Kidney (tissue), 14 donors: Measurements from ENCODE around the gene FRAS1. TPM values are rescaled to one million over a fixed set of nuclear protein-coding genes. Genes with fewer than 3 reads are reported as not detected.

Experiments used
- DNase-seq, 5 donors: peaks; one replicate each; pipeline ENCODE4 v3.0.0-alpha.2; 2013 to 2020
- FAIRE-seq: peaks from 2 replicates; lab custom pipeline; 2012; peaks lifted over from hg19 to GRCh38; lab: Jason Lieb, UNC
- H3K27ac ChIP-seq, 2 donors: one replicate each; pipeline ENCODE4 v1.7.0; 2013; ENCODE audit warnings: low read depth in 2 of 2, low read length in 2 of 2, inconsistent platforms in 1 of 2
- H3K27me3 ChIP-seq: one replicate; pipeline ENCODE4 v1.7.1; 2013; ENCODE audit warnings: low read length, inconsistent platforms; ENCODE audit not compliant: control insufficient read depth, insufficient read depth
- H3K36me3 ChIP-seq, 3 donors: one replicate each; pipeline versions ENCODE4 v1.7.0 to v1.7.1; 2013; ENCODE audit warnings: low read length in 3 of 3, control low read depth in 1 of 3, inconsistent platforms in 1 of 3; ENCODE audit not compliant: insufficient read depth in 3 of 3, control insufficient read depth in 2 of 3
- H3K4me1 ChIP-seq, 3 donors: one replicate each; pipeline versions ENCODE4 v1.7.0 to v1.7.1; 2013; ENCODE audit warnings: low read length in 3 of 3, inconsistent platforms in 1 of 3, low read depth in 1 of 3; ENCODE audit not compliant: control insufficient read depth in 2 of 3, insufficient read depth in 2 of 3
- H3K4me3 ChIP-seq, 3 donors: one replicate each; pipeline versions ENCODE4 v1.7.0 to v1.8.1; 2013; ENCODE audit warnings: low read length in 3 of 3, control low read depth in 1 of 3, inconsistent platforms in 1 of 3
- H3K9ac ChIP-seq, 3 donors: one replicate each; pipeline versions ENCODE4 v1.7.0 to v1.7.1; 2013; ENCODE audit warnings: low read length in 3 of 3, control low read depth in 1 of 3, inconsistent platforms in 1 of 3
- H3K9me3 ChIP-seq, 3 donors: one replicate each; pipeline versions ENCODE4 v1.7.0 to v1.7.1; 2013; ENCODE audit warnings: low read length in 3 of 3, control low read depth in 1 of 3, inconsistent platforms in 1 of 3; ENCODE audit not compliant: control insufficient read depth in 2 of 3, insufficient read depth in 1 of 3
- CTCF ChIP-seq: IDR thresholded peaks from 3 replicates; pipeline ENCODE4 v1.5.1; 2012; ENCODE audit warnings: mild to moderate bottlenecking, moderate library complexity, borderline replicate concordance; ENCODE audit not compliant: insufficient read depth; ENCODE audit errors: extremely low read depth
- intact Hi-C: fragments of 100-400 bp; cut with DNase I; formaldehyde crosslinking; loops from one replicate; pipeline ENCODE4 v1.11.1; 2022
- polyA plus RNA-seq: library from polyadenylated mRNA; stranded (reverse); fragments of 350-450 nt; fragmentation: Illumina TruSeq; extraction: RNeasy Lipid Tissue Mini Kit (QIAGEN cat#74804); gene quantifications from one replicate; pipeline ENCODE4 v1.2.3, GENCODE V29; 2014; ENCODE audit warnings: low read depth, low replicate concordance; ENCODE audit not compliant: insufficient read depth
- total RNA-seq: library from RNA; stranded (reverse); fragmentation: NEBNext Ultra II Directional; extraction: Animal tissue kit (Norgen Biotek cat#: 25700); gene quantifications from one replicate; pipeline ENCODE4 v1.2.1, GENCODE V29; 2021
- donor health status: control.
- donor health status: control.
- donor health status: control.
- donor health status: control.
- donor health status: control.
- donor health status: DM: yes; HTN: yes; CAD: no.
- donor health status: Normal renal cell carcinoma (clear cell type).

The FRAS1 gene
- total and polyA plus RNA-seq, 2 donors from 2014 or later: 6.5 to 31.5 TPM

- Histone ChIP-seq H3K9ac (peak overlapping the region; percentile 19 to 94 (median 31)), H3K27ac (peak overlapping the region; percentile 72 to 86), H3K9me3 (no peaks in the 10 kb centered on the region), H3K27me3 (no peaks in the 10 kb centered on the region), H3K4me3 (peak overlapping the region; percentile 89 to 97 (median 90)), H3K36me3 (no peaks in the 10 kb centered on the region), H3K4me1 (peaks cover 0 to 5% (median 0%) of the 10 kb centered on the region in 3 donors)
- DNase-seq (peak; percentile 81 to 99 (median 94)), FAIRE-seq (no peak)
- TF ChIP-seq CTCF: peak; percentile 18
- intact Hi-C loops: no loop called here
Measured at GRCh38 chr4:78056265-78057129, 626 bp upstream of the FRAS1 start.

GRCh38 chr4:78057600-78058550 is 752 bp downstream of the FRAS1 start:
- Histone ChIP-seq H3K9ac (peak overlapping the region; percentile 77 to 94 (median 89)), H3K4me1 (peaks cover 0 to 5% (median 0%) of the 10 kb centered on the region in 3 donors), H3K36me3 (no peaks in the 10 kb centered on the region), H3K4me3 (peak overlapping the region; percentile 89 to 97 (median 90)), H3K27me3 (no peaks in the 10 kb centered on the region), H3K9me3 (no peaks in the 10 kb centered on the region), H3K27ac (peak overlapping the region; percentile 72 to 86)
- no peak for TF ChIP-seq CTCF
- peak; percentile 64 to 84 (median 73) for DNase-seq
- FAIRE-seq: no peak
- intact Hi-C loops: no loop called here

- Histone ChIP-seq H3K9me3 (no peaks in the 10 kb centered on the region), H3K27me3 (no peaks in the 10 kb centered on the region), H3K9ac (peak overlapping the region; percentile 77 to 94 (median 89)), H3K4me3 (peak overlapping the region; percentile 89 to 97 (median 90)), H3K36me3 (no peaks in the 10 kb centered on the region), H3K4me1 (peaks cover 0 to 5% (median 0%) of the 10 kb centered on the region in 3 donors), H3K27ac (peak overlapping the region; percentile 72 to 86)
- FAIRE-seq (no peak), DNase-seq (peak; percentile 69 to 83 (median 75))
- TF ChIP-seq CTCF: no peak
- intact Hi-C loops: no loop called here
Measured at GRCh38 chr4:78058591-78059523, 1.7 kb downstream of the FRAS1 start.
